Sigmoid colon (tissue), 7 donors: ENCODE measurements around the gene ARHGDIB. TPM values are rescaled to one million over a fixed set of nuclear protein-coding genes. Genes with fewer than 3 reads are reported as not detected.

Experiments used
- DNase-seq: peaks from one replicate; pipeline ENCODE4 v3.0.0-alpha.2; 2019
- H3K27ac ChIP-seq, 4 donors: fragments of 200-600 bp; sonication (generic); one replicate each; pipeline ENCODE4 v1.5.1; 2016 to 2019; ENCODE audit warnings: mild to moderate bottlenecking in 1 of 4
- H3K27me3 ChIP-seq, 3 donors: fragments of 200-600 bp; sonication (generic); one replicate each; pipeline ENCODE4 v1.5.1; 2019; ENCODE audit warnings: mild to moderate bottlenecking in 1 of 3
- H3K36me3 ChIP-seq, 4 donors: fragments of 200-600 bp; sonication (generic); one replicate each; pipeline ENCODE4 v1.5.1; 2016 to 2019
- H3K4me1 ChIP-seq, 4 donors: fragments of 200-600 bp; sonication (generic); one replicate each; pipeline ENCODE4 v1.5.1; 2017 to 2019
- H3K4me3 ChIP-seq, 4 donors: fragments of 200-600 bp; sonication (generic); one replicate each; pipeline ENCODE4 v1.5.1; 2017 to 2019; ENCODE audit warnings: mild to moderate bottlenecking in 2 of 4, moderate library complexity in 1 of 4
- H3K9me3 ChIP-seq, 4 donors: fragments of 200-600 bp in 3 of 4; sonication (generic) in 3 of 4; one replicate each; pipeline versions ENCODE4 v1.5.1 to v1.6.1; 2013 to 2019
- EP300 ChIP-seq, 4 donors: sonication (generic); formaldehyde crosslinking; IDR thresholded peaks; one replicate each; pipeline ENCODE4 v1.6.1; 2017; ENCODE audit warnings: antibody characterized with exemption in 4 of 4
- POLR2A ChIP-seq, 2 donors: fragments of 450-650 bp; IDR thresholded peaks; one replicate each; pipeline ENCODE4 v1.6.1; 2016; ENCODE audit warnings: antibody characterized with exemption in 2 of 2, mild to moderate bottlenecking in 2 of 2, moderate library complexity in 2 of 2
- POLR2AphosphoS5 ChIP-seq, 4 donors: sonication (generic); formaldehyde crosslinking; IDR thresholded peaks; one replicate each; pipeline ENCODE4 v1.6.1; 2017; ENCODE audit warnings: antibody characterized with exemption in 4 of 4
- WGBS, 2 donors: extraction: QIAGEN DNeasy Blood & Tissue Kit; methylation state at CpG; one replicate each; pipeline ENCODE4 v1.1.7; 2013; 5-methylcytosine and 5-hydroxymethylcytosine counted together
- intact Hi-C: fragments of 100-400 bp; cut with DNase I; formaldehyde crosslinking; loops from one replicate; pipeline ENCODE4 v1.15.1; 2023
- polyA plus RNA-seq, 3 donors: library from polyadenylated mRNA; stranded (reverse); fragments of 200-250 nt; gene quantifications; one replicate each; pipeline ENCODE4 v1.2.3, GENCODE V29; 2013
- total RNA-seq, 4 donors: library from RNA; depleted of rRNA; stranded (reverse); fragments of >200 nt; gene quantifications; one replicate each; pipeline ENCODE4 v1.1.0, GENCODE V29; 2016
- TF ChIP-seq, protein P1 (sequence below), 4 experiments: fragments of 450-650 bp in 3 of 4; fragments of 200-600 bp in 1 of 4; IDR thresholded peaks; one replicate each; pipeline ENCODE4 v1.5.1; 2016 to 2019; ENCODE audit warnings: antibody characterized with exemption in 4 of 4, mild to moderate bottlenecking in 3 of 4, moderate library complexity in 2 of 4
- donor health status: healthy with polysubstance abuse.
- donor health status: Bipolar disorder and iron deficiency.
- donor health status: healthy.

ARHGDIB gene
- total and polyA plus RNA-seq, 7 donors = 21.0 to 304 (median 71.4) TPM

DNA sequence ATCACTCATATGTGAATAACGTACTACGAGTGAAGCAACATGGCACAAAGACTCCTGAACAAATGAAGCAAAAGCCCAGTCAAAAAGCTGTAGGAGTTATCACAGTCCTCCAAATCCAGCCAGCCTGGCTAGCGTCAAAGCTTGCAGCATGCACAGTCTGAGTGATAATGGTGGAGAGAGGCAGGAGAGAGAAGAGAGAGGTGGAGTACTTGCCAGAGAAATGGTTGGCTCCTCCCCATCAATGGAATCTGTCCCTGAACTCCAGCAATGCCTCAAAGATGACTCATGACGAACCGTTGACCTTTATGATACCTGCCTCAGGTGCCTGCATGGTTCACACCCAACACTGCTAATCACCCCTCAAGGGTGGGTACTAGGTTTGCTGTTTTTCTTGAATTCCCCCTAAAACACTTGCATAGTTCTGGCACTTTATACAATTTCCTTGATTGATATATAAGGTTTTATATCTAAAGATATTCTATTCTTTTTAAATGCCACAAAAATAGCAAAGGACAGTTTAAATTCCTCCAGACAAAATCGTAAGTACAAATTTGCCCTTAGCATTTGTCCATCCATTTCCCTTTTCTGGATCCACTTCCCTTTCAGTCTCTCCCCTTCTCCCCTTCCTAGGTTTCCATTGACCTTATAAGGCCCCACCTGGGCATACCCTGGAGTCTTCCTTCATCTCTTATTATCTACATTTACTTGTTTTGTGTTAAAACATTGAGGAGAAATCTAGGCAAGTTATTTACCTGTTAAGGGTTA lies 10.2 kb downstream of the ARHGDIB start:
- no peak for TF ChIP-seq POLR2A (IDR thresholded peaks at IDR 0.05)
- TF ChIP-seq POLR2AphosphoS5 (IDR thresholded peaks at IDR 0.05) = peak in 2 of 4 donors; percentile 32 to 42
- WGBS, 2 donors = 59 to 60% methylated on average over 6 of the region's 6 CpGs
- DNase-seq = no peak
- Histone ChIP-seq H3K36me3 (no peaks in the 10 kb centered on the region), H3K27me3 (no peaks in the 10 kb centered on the region), H3K9me3 (no peaks in the 10 kb centered on the region), H3K27ac (peak overlapping the region in 3 of 4 donors; percentile 46 to 83 (median 72)), H3K4me3 (no peak overlapping the region), H3K4me1 (peaks cover 0 to 55% (median 34%) of the 10 kb centered on the region in 4 donors)
- intact Hi-C loops = no loop called here

DNA sequence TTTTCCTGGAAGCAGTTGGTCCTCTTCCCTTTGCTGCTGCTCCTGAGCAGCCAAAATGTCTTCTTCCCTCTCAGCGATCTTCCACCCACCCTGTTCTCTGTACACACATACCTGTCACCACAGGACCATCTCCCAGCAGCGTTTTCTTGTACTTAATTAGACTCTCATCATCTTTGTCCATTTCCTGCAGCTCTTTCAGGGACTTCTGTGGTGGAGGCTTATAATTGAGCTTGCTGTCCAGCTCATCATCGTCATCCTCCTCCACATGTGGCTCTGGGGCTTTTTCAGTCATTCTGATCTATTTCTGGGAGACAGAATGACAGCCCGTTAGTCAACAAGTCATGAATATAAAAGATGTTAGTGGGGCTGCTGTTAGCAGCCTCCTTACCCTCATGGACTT lies 11.0 kb downstream of the ARHGDIB start:
- no peak for DNase-seq
- TF ChIP-seq, protein P1, sequence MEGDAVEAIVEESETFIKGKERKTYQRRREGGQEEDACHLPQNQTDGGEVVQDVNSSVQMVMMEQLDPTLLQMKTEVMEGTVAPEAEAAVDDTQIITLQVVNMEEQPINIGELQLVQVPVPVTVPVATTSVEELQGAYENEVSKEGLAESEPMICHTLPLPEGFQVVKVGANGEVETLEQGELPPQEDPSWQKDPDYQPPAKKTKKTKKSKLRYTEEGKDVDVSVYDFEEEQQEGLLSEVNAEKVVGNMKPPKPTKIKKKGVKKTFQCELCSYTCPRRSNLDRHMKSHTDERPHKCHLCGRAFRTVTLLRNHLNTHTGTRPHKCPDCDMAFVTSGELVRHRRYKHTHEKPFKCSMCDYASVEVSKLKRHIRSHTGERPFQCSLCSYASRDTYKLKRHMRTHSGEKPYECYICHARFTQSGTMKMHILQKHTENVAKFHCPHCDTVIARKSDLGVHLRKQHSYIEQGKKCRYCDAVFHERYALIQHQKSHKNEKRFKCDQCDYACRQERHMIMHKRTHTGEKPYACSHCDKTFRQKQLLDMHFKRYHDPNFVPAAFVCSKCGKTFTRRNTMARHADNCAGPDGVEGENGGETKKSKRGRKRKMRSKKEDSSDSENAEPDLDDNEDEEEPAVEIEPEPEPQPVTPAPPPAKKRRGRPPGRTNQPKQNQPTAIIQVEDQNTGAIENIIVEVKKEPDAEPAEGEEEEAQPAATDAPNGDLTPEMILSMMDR (IDR thresholded peaks at IDR 0.05) = no peak
- TF ChIP-seq POLR2A (IDR thresholded peaks at IDR 0.05) (no peak), POLR2AphosphoS5 (IDR thresholded peaks at IDR 0.05) (no peak), EP300 (IDR thresholded peaks at IDR 0.05) (no peak)
- no peaks in the 10 kb centered on the region for H3K9me3 ChIP-seq
- intact Hi-C loops = no loop called here
- WGBS, 2 donors = 64 to 91% methylated on average over 4 of the region's 4 CpGs
- H3K27ac ChIP-seq = peak overlapping the region in 3 of 4 donors; percentile 0 to 83 (median 72)
- peaks cover 0 to 61% (median 34%) of the 10 kb centered on the region in 4 donors for H3K4me1 ChIP-seq
- no peaks in the 10 kb centered on the region for H3K27me3 ChIP-seq
- H3K36me3 ChIP-seq = no peaks in the 10 kb centered on the region
- no peak overlapping the region for H3K4me3 ChIP-seq

DNA sequence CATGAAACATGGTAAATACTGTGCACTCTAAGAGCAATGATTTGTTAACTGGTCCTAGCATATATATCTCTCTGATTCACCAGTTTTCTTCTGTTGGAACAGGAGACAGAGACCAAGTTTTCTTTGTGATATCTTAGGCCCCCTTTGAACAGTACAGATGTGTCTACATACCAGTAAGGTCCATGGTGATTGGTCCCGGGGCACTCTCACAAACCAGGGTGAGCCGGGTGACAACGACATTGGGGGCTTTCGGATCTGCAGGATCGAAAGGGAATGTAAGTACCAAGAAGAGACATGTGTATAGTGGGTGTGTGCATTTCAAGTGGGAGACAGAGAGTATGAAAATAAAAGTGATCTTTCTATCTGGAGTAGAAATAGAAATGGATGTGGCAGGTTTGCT lies 11.8 kb downstream of the ARHGDIB start:
- H3K4me1 ChIP-seq = peaks cover 0 to 65% (median 34%) of the 10 kb centered on the region in 4 donors
- H3K27ac ChIP-seq = peak overlapping the region in 3 of 4 donors; percentile 65 to 83 (median 72)
- no peak for DNase-seq
- intact Hi-C loops = loop anchor here (5.0 kb wide), 2 partner anchors 48 to 62 kb away; partner anchors contain the start of gene MGP
- H3K9me3 ChIP-seq = no peaks in the 10 kb centered on the region
- H3K36me3 ChIP-seq = no peaks in the 10 kb centered on the region
- no peak overlapping the region for H3K4me3 ChIP-seq
- H3K27me3 ChIP-seq = no peaks in the 10 kb centered on the region
- 90 to 94% methylated on average over 5 of the region's 5 CpGs for WGBS, 2 donors
- TF ChIP-seq, protein P1 (IDR thresholded peaks at IDR 0.05) = no peak
- TF ChIP-seq POLR2A (IDR thresholded peaks at IDR 0.05) (no peak), EP300 (IDR thresholded peaks at IDR 0.05) (no peak), POLR2AphosphoS5 (IDR thresholded peaks at IDR 0.05) (no peak)

DNA sequence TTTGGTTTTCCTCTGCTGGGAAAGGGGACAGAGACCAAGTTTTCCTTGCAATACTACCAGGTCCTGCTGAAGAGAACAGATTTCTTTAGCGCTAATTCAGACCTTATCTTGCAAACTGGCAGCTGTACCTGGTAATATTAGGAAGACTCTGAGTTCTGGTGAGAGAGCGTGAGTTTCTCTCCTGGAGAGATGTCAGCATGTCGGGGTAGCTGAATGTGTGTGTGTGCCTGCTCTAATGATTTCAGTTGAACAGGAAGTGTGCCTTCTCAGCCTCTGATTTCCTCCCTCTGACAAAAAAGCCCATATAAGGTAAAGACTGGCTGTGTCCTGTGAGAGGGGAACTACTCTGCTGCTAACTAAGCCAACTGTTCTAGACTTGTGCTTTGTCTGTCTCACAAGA lies 12.7 kb downstream of the ARHGDIB start:
- TF ChIP-seq, protein P1 (IDR thresholded peaks at IDR 0.05) = no peak
- peak in 1 of 4 donors; percentile 13 for TF ChIP-seq EP300 (IDR thresholded peaks at IDR 0.05)
- peak; percentile 34 to 77 (median 49) for TF ChIP-seq POLR2AphosphoS5 (IDR thresholded peaks at IDR 0.05)
- peak in 1 of 2 donors; percentile 9 for TF ChIP-seq POLR2A (IDR thresholded peaks at IDR 0.05)
- Histone ChIP-seq H3K36me3 (no peaks in the 10 kb centered on the region), H3K27ac (peak overlapping the region; percentile 55 to 83 (median 68)), H3K27me3 (no peaks in the 10 kb centered on the region), H3K9me3 (no peaks in the 10 kb centered on the region), H3K4me1 (peaks cover 0 to 65% (median 34%) of the 10 kb centered on the region in 4 donors), H3K4me3 (no peak overlapping the region)
- 17 to 38% methylated on average over 3 of the region's 3 CpGs for WGBS, 2 donors
- DNase-seq = no peak
- intact Hi-C loops = loop anchor here (5.0 kb wide), 2 partner anchors 49 to 61 kb away; partner anchors contain the start of gene MGP

DNA sequence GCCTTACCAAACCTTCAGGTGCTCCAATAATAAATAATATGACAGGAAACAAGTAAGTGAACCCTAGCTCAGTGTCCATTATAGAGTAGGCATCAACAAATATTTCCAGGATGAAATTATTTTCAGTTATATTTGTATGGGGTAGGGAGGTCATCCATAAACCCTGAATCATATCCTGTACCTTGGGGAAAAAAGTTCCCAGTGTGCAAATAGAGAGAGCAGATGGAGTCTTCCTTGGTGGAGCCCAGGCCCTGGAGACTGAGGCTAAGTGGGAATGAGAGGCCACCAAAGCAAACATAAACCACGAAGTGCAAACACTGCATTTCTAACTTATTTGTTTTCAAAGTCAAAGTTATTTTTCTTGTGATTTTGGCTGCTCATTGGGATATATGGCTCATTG lies 14.5 kb downstream of the ARHGDIB start:
- no peak overlapping the region for H3K4me3 ChIP-seq
- DNase-seq = no peak
- H3K36me3 ChIP-seq = no peaks in the 10 kb centered on the region
- no peaks in the 10 kb centered on the region for H3K27me3 ChIP-seq
- no peaks in the 10 kb centered on the region for H3K9me3 ChIP-seq
- peaks cover 0 to 56% (median 25%) of the 10 kb centered on the region in 4 donors for H3K4me1 ChIP-seq
- H3K27ac ChIP-seq = peak overlapping the region in 1 of 4 donors; percentile 72
- WGBS, 2 donors = 49 to 71% methylated on average over 1 of the region's 1 CpG
- TF ChIP-seq, protein P1 (IDR thresholded peaks at IDR 0.05) = no peak
- intact Hi-C loops = loop anchor here (5.0 kb wide), 2 partner anchors 50 to 60 kb away; partner anchors contain the start of gene MGP
